ENCODE data around the gene EPN1. TPM values are rescaled to one million over a fixed set of nuclear protein-coding genes. Genes with fewer than 3 reads are reported as not detected.
A peak's percentile ranks its signal among the peaks of the same experiment; 100 is the strongest.

The EPN1 gene
- total and polyA plus RNA-seq, 9 of the 15 experiments (the other 6 are each of a cell fraction or from before 2014, with no cell fraction given) = 0.08 to 138 (median 12.7) TPM

DNA sequence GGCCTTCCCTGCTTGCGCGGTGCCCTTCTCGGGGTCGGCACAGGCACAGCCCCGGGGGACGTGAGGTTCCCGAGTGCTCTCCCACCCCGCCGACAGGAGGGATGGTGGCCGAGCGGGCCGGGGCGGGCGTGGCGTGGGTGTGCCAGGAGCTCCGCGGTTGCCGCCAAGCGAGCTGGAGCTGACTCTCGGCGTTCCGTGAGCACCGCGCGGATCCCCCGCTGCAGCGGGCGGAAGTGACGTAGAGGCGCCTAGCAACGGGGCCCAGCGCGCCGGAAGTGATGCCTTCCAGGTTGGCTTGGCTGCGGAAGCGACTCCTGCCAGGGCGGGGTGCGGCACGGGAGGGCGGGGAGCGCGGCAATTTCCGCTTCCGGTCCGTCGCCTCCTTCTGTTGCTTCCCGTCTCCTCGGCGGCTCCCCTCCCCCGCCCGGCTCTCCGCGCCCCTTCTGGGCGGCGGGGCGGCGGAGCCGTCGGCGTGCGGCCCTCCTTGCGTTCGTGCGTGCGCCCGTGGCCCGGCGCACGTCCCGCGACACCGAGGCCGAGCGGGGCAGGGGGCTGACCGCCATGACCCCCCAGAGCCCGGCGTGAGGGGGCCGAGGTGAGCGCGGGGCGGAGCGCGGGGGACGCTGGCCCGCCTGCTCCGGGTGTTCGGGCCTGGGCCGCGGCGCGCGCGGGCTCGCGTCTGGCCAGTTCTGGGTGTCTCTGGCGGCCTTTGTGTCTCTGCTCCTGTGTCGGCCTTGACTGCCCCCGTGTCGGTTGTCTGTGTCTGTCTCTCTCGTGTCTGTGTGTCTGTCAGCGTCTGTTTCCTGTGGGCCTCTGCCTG is at the start of gene EPN1 (continued):
- TF ChIP-seq, protein P1, sequence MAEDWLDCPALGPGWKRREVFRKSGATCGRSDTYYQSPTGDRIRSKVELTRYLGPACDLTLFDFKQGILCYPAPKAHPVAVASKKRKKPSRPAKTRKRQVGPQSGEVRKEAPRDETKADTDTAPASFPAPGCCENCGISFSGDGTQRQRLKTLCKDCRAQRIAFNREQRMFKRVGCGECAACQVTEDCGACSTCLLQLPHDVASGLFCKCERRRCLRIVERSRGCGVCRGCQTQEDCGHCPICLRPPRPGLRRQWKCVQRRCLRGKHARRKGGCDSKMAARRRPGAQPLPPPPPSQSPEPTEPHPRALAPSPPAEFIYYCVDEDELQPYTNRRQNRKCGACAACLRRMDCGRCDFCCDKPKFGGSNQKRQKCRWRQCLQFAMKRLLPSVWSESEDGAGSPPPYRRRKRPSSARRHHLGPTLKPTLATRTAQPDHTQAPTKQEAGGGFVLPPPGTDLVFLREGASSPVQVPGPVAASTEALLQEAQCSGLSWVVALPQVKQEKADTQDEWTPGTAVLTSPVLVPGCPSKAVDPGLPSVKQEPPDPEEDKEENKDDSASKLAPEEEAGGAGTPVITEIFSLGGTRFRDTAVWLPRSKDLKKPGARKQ (CRISPR knock-in tag; IDR thresholded peaks at IDR 0.05) = no peak
- no peak for TF ChIP-seq ADNP (tag; IDR thresholded peaks at IDR 0.05)
- no peak for TF ChIP-seq DMBX1 (CRISPR knock-in tag; IDR thresholded peaks at IDR 0.05; ENCODE audit: borderline replicate concordance)
- TF ChIP-seq ZKSCAN3 (CRISPR knock-in tag; IDR thresholded peaks at IDR 0.05) = no peak
- TF ChIP-seq ZKSCAN1 (IDR thresholded peaks at IDR 0.05; ENCODE audit: low read depth, low read length) = no peak
- TF ChIP-seq, protein P2, sequence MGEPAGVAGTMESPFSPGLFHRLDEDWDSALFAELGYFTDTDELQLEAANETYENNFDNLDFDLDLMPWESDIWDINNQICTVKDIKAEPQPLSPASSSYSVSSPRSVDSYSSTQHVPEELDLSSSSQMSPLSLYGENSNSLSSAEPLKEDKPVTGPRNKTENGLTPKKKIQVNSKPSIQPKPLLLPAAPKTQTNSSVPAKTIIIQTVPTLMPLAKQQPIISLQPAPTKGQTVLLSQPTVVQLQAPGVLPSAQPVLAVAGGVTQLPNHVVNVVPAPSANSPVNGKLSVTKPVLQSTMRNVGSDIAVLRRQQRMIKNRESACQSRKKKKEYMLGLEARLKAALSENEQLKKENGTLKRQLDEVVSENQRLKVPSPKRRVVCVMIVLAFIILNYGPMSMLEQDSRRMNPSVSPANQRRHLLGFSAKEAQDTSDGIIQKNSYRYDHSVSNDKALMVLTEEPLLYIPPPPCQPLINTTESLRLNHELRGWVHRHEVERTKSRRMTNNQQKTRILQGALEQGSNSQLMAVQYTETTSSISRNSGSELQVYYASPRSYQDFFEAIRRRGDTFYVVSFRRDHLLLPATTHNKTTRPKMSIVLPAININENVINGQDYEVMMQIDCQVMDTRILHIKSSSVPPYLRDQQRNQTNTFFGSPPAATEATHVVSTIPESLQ (CRISPR knock-in tag; IDR thresholded peaks at IDR 0.05) = peak; percentile 53; the same call in 1 of the 2 replicates
- no peak for TF ChIP-seq ILF3 (IDR thresholded peaks at IDR 0.05; ENCODE audit: borderline replicate concordance)
- peak; percentile 30 to 74 for TF ChIP-seq E2F6 (IDR thresholded peaks at IDR 0.05; ENCODE audit: borderline replicate concordance in 1 of 2, extremely low read depth in 1 of 2, insufficient read depth in 1 of 2, insufficient read length in 1 of 2, low read depth in 1 of 2, low read length in 1 of 2, poor library complexity in 1 of 2, severe bottlenecking in 1 of 2)
- peak; percentile 76 for TF ChIP-seq PHF20 (IDR thresholded peaks at IDR 0.05; ENCODE audit: partially characterized antibody)
- TF ChIP-seq CREM (IDR thresholded peaks at IDR 0.05; ENCODE audit: low read depth) = peak; percentile 99
- no peak for TF ChIP-seq ZNF175 (CRISPR knock-in tag; IDR thresholded peaks at IDR 0.05; ENCODE audit: low read depth)
- TF ChIP-seq USF1 (CRISPR knock-in tag; IDR thresholded peaks at IDR 0.05) = no peak
- no peak for TF ChIP-seq ZHX1 (conservative IDR thresholded peaks at IDR 0.05; ENCODE audit: low read length)
- TF ChIP-seq PYGO2 (tag; IDR thresholded peaks at IDR 0.05) = no peak
- TF ChIP-seq, protein P3, sequence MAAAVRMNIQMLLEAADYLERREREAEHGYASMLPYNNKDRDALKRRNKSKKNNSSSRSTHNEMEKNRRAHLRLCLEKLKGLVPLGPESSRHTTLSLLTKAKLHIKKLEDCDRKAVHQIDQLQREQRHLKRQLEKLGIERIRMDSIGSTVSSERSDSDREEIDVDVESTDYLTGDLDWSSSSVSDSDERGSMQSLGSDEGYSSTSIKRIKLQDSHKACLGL (CRISPR knock-in tag; IDR thresholded peaks at IDR 0.05; ENCODE audit: borderline replicate concordance, poor library complexity, severe bottlenecking) = no peak
- peak; percentile 94 for TF ChIP-seq ELF1 (tag; IDR thresholded peaks at IDR 0.05)
